HG03108 (cell line): Measurements from ENCODE around the gene POU3F1.

ENCODE experiments used
- ATAC-seq: cut with Tn5 transposase; IDR thresholded peaks from one replicate; pipeline ENCODE4 v1.9.1; 2021; ENCODE audit warnings: moderate library complexity; ENCODE audit not compliant: unreplicated experiment

The POU3F1 gene

GRCh38 chr1:38006008-38006828 is 40.4 kb downstream of the POU3F1 start:
- ATAC-seq: no peak

- no peak for ATAC-seq
Observed at GRCh38 chr1:38005195-38006007, 41.2 kb downstream of the POU3F1 start, which contains the start of gene FHL3. Gene FHL3 (minus strand): TSS chr1:38005514. CDS start chr1:37999412, 6,102 bp downstream.

GRCh38 chr1:38004284-38005108 is 42.1 kb downstream of the POU3F1 start:
- ATAC-seq: no peak

- no peak for ATAC-seq
Observed at GRCh38 chr1:38003261-38004250, 43.0 kb downstream of the POU3F1 start.

- no peak for ATAC-seq
Observed at GRCh38 chr1:38000529-38001455, 45.8 kb downstream of the POU3F1 start.

- ATAC-seq: no peak
Observed at GRCh38 chr1:38000233-38000528, 46.4 kb downstream of the POU3F1 start.

GRCh38 chr1:37999430-38000232 is 47.0 kb downstream of the POU3F1 start:
- no peak for ATAC-seq

GRCh38 chr1:37998913-37999429 is 47.6 kb downstream of the POU3F1 start:
- ATAC-seq: no peak

- no peak for ATAC-seq
Observed at GRCh38 chr1:37998089-37998808, 48.3 kb downstream of the POU3F1 start.

GRCh38 chr1:37997256-37998088 is 49.1 kb downstream of the POU3F1 start:
- no peak for ATAC-seq

GRCh38 chr1:37995751-37996345 is 50.7 kb downstream of the POU3F1 start:
- no peak for ATAC-seq

GRCh38 chr1:37994886-37995566 is 51.6 kb downstream of the POU3F1 start:
- ATAC-seq: no peak
